Testis (tissue), 2 donors: ENCODE measurements around the gene NOC2L.

ENCODE experiments used
- CTCF ChIP-seq, 3 experiments: fragments of 450-650 bp in 2 of 3; fragments of 200-600 bp in 1 of 3; sonication (generic) in 1 of 3; IDR thresholded peaks; one replicate each; pipeline ENCODE4 v1.5.1; 2016 to 2019; ENCODE audit warnings: antibody characterized with exemption in 3 of 3, mild to moderate bottlenecking in 2 of 3, moderate library complexity in 1 of 3
- POLR2A ChIP-seq: fragments of 450-650 bp; IDR thresholded peaks from one replicate; pipeline ENCODE4 v1.6.1; 2017; ENCODE audit warnings: antibody characterized with exemption, mild to moderate bottlenecking, moderate library complexity

GRCh38 chr1:950881-951280 lies 8.2 kb downstream of the NOC2L start:
- TF ChIP-seq CTCF (IDR thresholded peaks at IDR 0.05): no peak
- TF ChIP-seq POLR2A: no peak
